Measurements from ENCODE around the gene CAMK4. TPM values are rescaled to one million over a fixed set of nuclear protein-coding genes. Genes with fewer than 3 reads are reported as not detected.
"Not testable (repeated sequence)": the region's sequence is repeated elsewhere in the genome, so short reads cannot be mapped to it uniquely, and the experiment has no call there.

Gene CAMK4
- total and polyA plus RNA-seq, 2 of the 8 experiments (the other 6 are each of a cell fraction or from before 2014, with no cell fraction given), result 1.8 to 8.3 TPM

- H3K18ac ChIP-seq (ENCODE audit: extremely low read depth, low read length); H2BK5ac ChIP-seq (ENCODE audit: low read depth, low read length); DNase-seq (ENCODE audit: low read depth in 1 of 2, low spot score in 2 of 2); H2BK20ac ChIP-seq (ENCODE audit: low read length); POLR2A ChIA-PET (ENCODE audit: partially characterized antibody); H2BK120ac ChIP-seq (replicated peaks; ENCODE audit: low read depth, low read length); H4K5ac ChIP-seq (ENCODE audit: insufficient read length, low read depth, low read length); H3K27me3 ChIP-seq (replicated peaks in 1 of 4; ENCODE audit: control insufficient read depth in 3 of 4, extremely low read depth in 1 of 4, insufficient read depth in 3 of 4, low read length in 3 of 4); H3K23ac ChIP-seq (ENCODE audit: insufficient read length); H4K20me1 ChIP-seq (replicated peaks in 1 of 2; ENCODE audit: control insufficient read depth in 1 of 2, insufficient read depth in 2 of 2, low read length in 2 of 2); CTCF ChIA-PET (ENCODE audit: partially characterized antibody); H3K4me2 ChIP-seq (ENCODE audit: insufficient read depth in 1 of 2, low read depth in 2 of 2, low read length in 2 of 2); H3K4me1 ChIP-seq (replicated peaks in 1 of 4; ENCODE audit: control insufficient read depth in 3 of 4, insufficient read depth in 4 of 4, low read length in 3 of 4); H2AK5ac ChIP-seq (ENCODE audit: low read depth, low read length); H4K8ac ChIP-seq (ENCODE audit: extremely low read depth, insufficient read depth, low read length); H3K56ac ChIP-seq (replicated peaks; ENCODE audit: insufficient read length, low read depth, low read length); H3K4me3 ChIP-seq (ENCODE audit: extremely low read depth in 1 of 4, insufficient read depth in 2 of 4, low read depth in 3 of 4, low read length in 4 of 4); H3K27ac ChIP-seq (ENCODE audit: low read depth, low read length); FAIRE-seq; H3K79me2 ChIP-seq (ENCODE audit: control insufficient read depth in 1 of 2, insufficient read depth in 2 of 2, low read length in 2 of 2); H2AFZ ChIP-seq (ENCODE audit: low read length); H2BK12ac ChIP-seq (ENCODE audit: low read depth, low read length); H2BK15ac ChIP-seq (ENCODE audit: low read length); H3K9me3 ChIP-seq (ENCODE audit: insufficient read depth in 2 of 2, low read depth in 1 of 2, low read length in 1 of 2); H4K91ac ChIP-seq (replicated peaks; ENCODE audit: insufficient read length, low read length); H3K23me2 ChIP-seq (ENCODE audit: low read depth, low read length); H3K9ac ChIP-seq (replicated peaks in 1 of 4; ENCODE audit: extremely low read depth in 1 of 4, low read depth in 3 of 4, low read length in 3 of 4); H3K14ac ChIP-seq (ENCODE audit: insufficient read length); H3K36me3 ChIP-seq (ENCODE audit: control insufficient read depth in 2 of 4, insufficient read depth in 4 of 4, low read length in 3 of 4); H3K4ac ChIP-seq (replicated peaks; ENCODE audit: insufficient read length, low read depth, low read length); H3K79me1 ChIP-seq (ENCODE audit: low read depth, low read length): not testable (repeated sequence)
- 53% methylated on average over 1 of the region's 1 CpG; no CpG with 5 or more reads in 1 of the 2 experiments for WGBS, 2 experiments (ENCODE audit: extremely low coverage in 1 of 2, insufficient coverage in 1 of 2, insufficient read length in 1 of 2, insufficient replicate concordance in 2 of 2, low coverage in 1 of 2, low lambda C conversion rate in 2 of 2, missing lambda C conversion rate in 1 of 2)
Measured at GRCh38 chr5:111358726-111359125, 134.5 kb downstream of the CAMK4 start.

Measured in H1 (cell line).